HCT116 (cell line): ENCODE results near the gene SBF2. TPM values are rescaled to one million over a fixed set of nuclear protein-coding genes. Genes with fewer than 3 reads are reported as not detected.

Source experiments
- ATAC-seq: fragments of 200-7000 bp; cut with Tn5 transposase; 2 replicates; pipeline ENCODE4 v1.9.1; 2020; ENCODE audit warnings: mild to moderate bottlenecking, moderate library complexity
- BruUV-seq: library from RNA; stranded (reverse); fragments of 400-500 nt; replicated peaks from 2 replicates; lab custom pipeline; 2021; lab: Mats Ljungman, UMichigan
- CTCF ChIA-PET: fragments of 300-600 bp; sonication (Branson Sonifier 250); formaldehyde crosslinking; loops from one replicate; lab custom pipeline; 2021; ENCODE audit warnings: antibody characterized with exemption; lab: Charles Lee
- POLR2A ChIA-PET: fragments of 300-600, 350-600 bp; sonication (Branson Sonifier 250); formaldehyde crosslinking; loops from one replicate; lab custom pipeline; 2021; ENCODE audit warnings: antibody characterized with exemption; lab: Charles Lee
- RAD21 ChIA-PET, 2 experiments: fragments of 300-600 bp; sonication (Branson Sonifier 250); formaldehyde crosslinking; loops; one replicate each; lab custom pipeline; 2023; ENCODE audit warnings: low total read pairs in 2 of 2; ENCODE audit not compliant: uncharacterized antibody in 2 of 2, unreplicated experiment in 2 of 2, low non-redundant PET in 1 of 2; lab: Charles Lee
- DNase-seq: peaks from one replicate; pipeline ENCODE4 v3.0.0-alpha.2; 2010; ENCODE audit warnings: low read depth, low spot score
- H2AFZ ChIP-seq: fragments of 200-600 bp; shearing (Covaris generic), sonication (generic); 2 replicates; pipeline ENCODE4 v1.6.1; 2017; ENCODE audit warnings: low read depth, mixed run types, mixed read lengths, antibody characterized with exemption, low read length; ENCODE audit not compliant: poor library complexity, severe bottlenecking
- H3K27ac ChIP-seq: 2 replicates; pipeline ENCODE4 v1.5.1; 2012; ENCODE audit warnings: low read depth, low read length
- H3K27me3 ChIP-seq: fragments of 200-600 bp; sonication (generic); 2 replicates; pipeline ENCODE4 v1.6.1; 2016; ENCODE audit warnings: mixed run types, low read length, mixed read lengths; ENCODE audit not compliant: insufficient read depth
- H3K36me3 ChIP-seq, 2 experiments: fragments of 200-500 bp in 1 of 2; fragments of 200-600 bp in 1 of 2; sonication (Bioruptor generic) in 1 of 2; sonication (generic) in 1 of 2; 2 replicates each; pipeline versions ENCODE4 v1.5.1 to v1.6.1; 2014 to 2016; ENCODE audit warnings: low read length in 2 of 2, inconsistent platforms in 1 of 2, mixed read lengths in 1 of 2, mixed run types in 1 of 2; ENCODE audit not compliant: insufficient read depth in 2 of 2, control insufficient read depth in 1 of 2
- H3K4me1 ChIP-seq, 2 experiments: fragments of 200-600 bp in 1 of 2; sonication (generic) in 1 of 2; 2 replicates each; pipeline versions ENCODE4 v1.5.1 to v1.6.1; 2012 to 2017; ENCODE audit warnings: low read length in 2 of 2, inconsistent platforms in 1 of 2, mild to moderate bottlenecking in 1 of 2, mixed read lengths in 1 of 2, mixed run types in 1 of 2, moderate library complexity in 1 of 2; ENCODE audit not compliant: insufficient read depth in 2 of 2, control insufficient read depth in 1 of 2
- H3K4me2 ChIP-seq: fragments of 200-600 bp; sonication (generic); 2 replicates; pipeline ENCODE4 v1.6.1; 2017; ENCODE audit warnings: mixed run types, low read length, mixed read lengths
- H3K4me3 ChIP-seq, 2 experiments: fragments of 200-600 bp in 1 of 2; sonication (generic) in 1 of 2; replicated peaks in 1 of 2; 2 replicates each; pipeline ENCODE4 v1.5.1; 2011 to 2016; ENCODE audit warnings: low read length in 2 of 2, control low read depth in 1 of 2, low read depth in 1 of 2, mild to moderate bottlenecking in 1 of 2, mixed read lengths in 1 of 2, mixed run types in 1 of 2
- H3K79me2 ChIP-seq: fragments of 200-600 bp; sonication (generic); 2 replicates; pipeline ENCODE4 v1.6.1; 2017; ENCODE audit warnings: mild to moderate bottlenecking, mixed run types, low read length, moderate library complexity, mixed read lengths; ENCODE audit not compliant: insufficient read depth
- H3K9ac ChIP-seq: fragments of 200-600 bp; sonication (generic); 2 replicates; pipeline ENCODE4 v1.6.1; 2016; ENCODE audit warnings: low read length, mixed read lengths
- H3K9me2 ChIP-seq: fragments of 200-600 bp; sonication (generic), shearing (Covaris generic); 2 replicates; pipeline ENCODE4 v1.6.1; 2017; ENCODE audit warnings: mixed run types, mild to moderate bottlenecking, moderate library complexity; ENCODE audit not compliant: insufficient read depth
- H3K9me3 ChIP-seq, 2 experiments: fragments of 200-500 bp in 1 of 2; fragments of 200-600 bp in 1 of 2; sonication (Bioruptor generic) in 1 of 2; sonication (generic) in 1 of 2; 2 replicates each; pipeline ENCODE4 v1.6.1; 2014 to 2017; ENCODE audit warnings: low read length in 2 of 2, mixed read lengths in 2 of 2, inconsistent platforms in 1 of 2, low read depth in 1 of 2, mild to moderate bottlenecking in 1 of 2, mixed run types in 1 of 2, moderate library complexity in 1 of 2; ENCODE audit not compliant: control insufficient read depth in 1 of 2, insufficient read depth in 1 of 2
- H4K20me1 ChIP-seq: fragments of 200-600 bp; sonication (generic), shearing (Covaris generic); 2 replicates; pipeline ENCODE4 v1.6.1; 2017; ENCODE audit warnings: mixed run types, mild to moderate bottlenecking, moderate library complexity; ENCODE audit not compliant: insufficient read depth
- CBX3 ChIP-seq: IDR thresholded peaks from 2 replicates; pipeline ENCODE4 v1.6.1; 2012; ENCODE audit warnings: low read depth
- POLR2AphosphoS5 ChIP-seq: IDR thresholded peaks from 2 replicates; pipeline ENCODE4 v1.6.1; 2011; ENCODE audit warnings: mild to moderate bottlenecking, low read depth, low read length, moderate library complexity
- TCF7L2 ChIP-seq: IDR thresholded peaks from 2 replicates; pipeline ENCODE4 v1.7.0; 2011; ENCODE audit warnings: borderline replicate concordance, inconsistent platforms; ENCODE audit not compliant: insufficient read depth, insufficient read length; ENCODE audit errors: extremely low read depth
- YY1 ChIP-seq: IDR thresholded peaks from 2 replicates; pipeline ENCODE4 v1.6.1; 2011; ENCODE audit warnings: low read length, low read depth, moderate library complexity, mild to moderate bottlenecking; ENCODE audit not compliant: insufficient replicate concordance; ENCODE audit errors: extremely low read depth
- intact Hi-C: fragments of 100-400 bp; cut with micrococcal nuclease; formaldehyde crosslinking; loops from 2 replicates; pipeline ENCODE4 v1.10.0; 2022
- total RNA-seq: library from RNA; stranded (reverse); gene quantifications from one replicate; pipeline ENCODE4 v1.2.1, GENCODE V29; 2021; ENCODE audit not compliant: unreplicated experiment
- TF ChIP-seq, protein P1 (sequence below), 3 experiments: fragments of 200-600 bp in 1 of 3; sonication (generic) in 1 of 3; IDR thresholded peaks in 2 of 3; conservative IDR thresholded peaks in 1 of 3; 2 replicates each; pipeline ENCODE4 v1.5.1; 2012 to 2017; ENCODE audit warnings: low read depth in 2 of 3, low read length in 2 of 3, antibody characterized with exemption in 1 of 3, borderline replicate concordance in 1 of 3, control low read depth in 1 of 3, mild to moderate bottlenecking in 1 of 3, mixed read lengths in 1 of 3, mixed run types in 1 of 3, moderate library complexity in 1 of 3; ENCODE audit not compliant: insufficient read depth in 1 of 3

The SBF2 gene
- total RNA-seq, 1 experiment from 2014 or later: 35.0 TPM

DNA sequence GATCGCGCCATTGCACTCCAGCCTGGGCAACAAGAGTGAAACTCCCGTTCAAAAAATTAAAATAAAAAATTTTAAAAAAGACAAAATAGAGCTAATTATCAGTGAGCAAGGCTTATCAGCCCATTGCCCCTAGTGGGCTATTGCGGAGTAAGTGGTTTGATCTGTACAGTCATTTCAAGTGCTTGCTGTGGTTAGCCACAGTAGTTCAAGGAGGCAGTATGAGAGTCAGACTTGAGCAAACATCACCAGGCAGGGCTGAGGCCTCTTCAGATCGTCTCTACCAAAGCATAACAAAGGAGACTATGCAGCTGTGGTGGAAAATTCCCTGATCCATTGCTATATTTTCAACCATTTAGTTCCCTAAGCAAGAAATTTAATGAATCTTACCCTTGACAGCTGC, 4.3 kb upstream of the SBF2 start:
- ChIA-PET POLR2A (interaction anchor here (0.6 to 0.7 kb wide), 2 partner anchors 8 to 19 kb away, joined by 3 read pairs; no protein-coding TSS in a partner anchor), CTCF (interaction anchor here (1.1 to 1.4 kb wide), 3 partner anchors 10 to 116 kb away, joined by 3 read pairs; no protein-coding TSS in a partner anchor)
- BruUV-seq: no TSS peak
- DNase-seq: no peak
- Histone ChIP-seq H3K36me3 (peaks cover 0 to 8% of the 10 kb centered on the region in 2 experiments; a peak in 1 of 4 replicates), H3K9ac (no peak overlapping the region), H2AFZ (no peak overlapping the region), H3K4me1 (peaks cover 22 to 33% of the 10 kb centered on the region in 2 experiments), H3K27me3 (no peaks in the 10 kb centered on the region), H3K9me2 (no peaks in the 10 kb centered on the region)
- TF ChIP-seq POLR2AphosphoS5: no peak
- no peak for TF ChIP-seq TCF7L2
- TF ChIP-seq YY1: no peak
- TF ChIP-seq, protein P1, sequence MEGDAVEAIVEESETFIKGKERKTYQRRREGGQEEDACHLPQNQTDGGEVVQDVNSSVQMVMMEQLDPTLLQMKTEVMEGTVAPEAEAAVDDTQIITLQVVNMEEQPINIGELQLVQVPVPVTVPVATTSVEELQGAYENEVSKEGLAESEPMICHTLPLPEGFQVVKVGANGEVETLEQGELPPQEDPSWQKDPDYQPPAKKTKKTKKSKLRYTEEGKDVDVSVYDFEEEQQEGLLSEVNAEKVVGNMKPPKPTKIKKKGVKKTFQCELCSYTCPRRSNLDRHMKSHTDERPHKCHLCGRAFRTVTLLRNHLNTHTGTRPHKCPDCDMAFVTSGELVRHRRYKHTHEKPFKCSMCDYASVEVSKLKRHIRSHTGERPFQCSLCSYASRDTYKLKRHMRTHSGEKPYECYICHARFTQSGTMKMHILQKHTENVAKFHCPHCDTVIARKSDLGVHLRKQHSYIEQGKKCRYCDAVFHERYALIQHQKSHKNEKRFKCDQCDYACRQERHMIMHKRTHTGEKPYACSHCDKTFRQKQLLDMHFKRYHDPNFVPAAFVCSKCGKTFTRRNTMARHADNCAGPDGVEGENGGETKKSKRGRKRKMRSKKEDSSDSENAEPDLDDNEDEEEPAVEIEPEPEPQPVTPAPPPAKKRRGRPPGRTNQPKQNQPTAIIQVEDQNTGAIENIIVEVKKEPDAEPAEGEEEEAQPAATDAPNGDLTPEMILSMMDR (IDR thresholded peaks at IDR 0.05 in 2 of 3, conservative IDR thresholded peaks at IDR 0.05 in 1 of 3; ENCODE audit: borderline replicate concordance in 1 of 3, insufficient read depth in 1 of 3, low read depth in 2 of 3, low read length in 2 of 3): peak in 2 of 3 experiments; percentile 11 to 33; a peak in 1 of 6 replicates
- no peak for TF ChIP-seq CBX3
- TF ChIP-seq, all 23 proteins: peak for 1
- no peaks in the 10 kb centered on the region for H4K20me1 ChIP-seq
- H3K4me3 ChIP-seq: no peak overlapping the region
- intact Hi-C loops: no loop called here
- H3K27ac ChIP-seq: no peak overlapping the region
- ATAC-seq: no peak
- H3K79me2 ChIP-seq: peaks cover 19% of the 10 kb centered on the region
- RAD21 ChIA-PET: no interaction called here
- H3K4me2 ChIP-seq: peak overlapping the region; percentile 5; the same call in 1 of the 2 replicates
- H3K9me3 ChIP-seq: no peaks in the 10 kb centered on the region
